VCaP (cell line): Measurements from ENCODE around the gene FAM209A.

Source experiments
- H3K27ac ChIP-seq: fragments of 450-650 bp; 2 replicates; pipeline ENCODE4 v1.5.1; 2017
- TF ChIP-seq, protein P1 (sequence below): fragments of 450-650 bp; conservative IDR thresholded peaks from 2 replicates; pipeline ENCODE4 v1.5.1; 2017; ENCODE audit warnings: mild to moderate bottlenecking, moderate library complexity

Gene FAM209A

DNA sequence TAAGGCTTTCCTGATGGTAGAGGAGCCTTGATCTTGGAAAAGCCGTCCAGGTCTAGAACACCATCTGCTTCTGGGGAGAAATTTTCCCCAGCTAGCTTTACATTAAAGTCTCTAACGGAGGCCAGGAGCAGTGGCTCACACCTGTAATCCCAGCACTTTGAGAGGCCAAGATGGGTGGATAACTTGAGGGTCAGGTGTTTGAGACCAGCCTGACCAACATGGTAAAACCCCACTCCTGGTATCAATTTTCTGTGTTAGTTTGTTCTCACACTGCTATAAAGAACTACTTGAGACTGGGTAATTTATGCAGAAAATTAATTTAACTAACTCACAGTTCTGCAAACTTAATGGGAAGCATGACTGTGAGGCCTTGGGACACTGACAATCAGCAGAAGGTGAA is 46.3 kb downstream of the FAM209A start:
- no peak overlapping the region for H3K27ac ChIP-seq
- TF ChIP-seq, protein P1, sequence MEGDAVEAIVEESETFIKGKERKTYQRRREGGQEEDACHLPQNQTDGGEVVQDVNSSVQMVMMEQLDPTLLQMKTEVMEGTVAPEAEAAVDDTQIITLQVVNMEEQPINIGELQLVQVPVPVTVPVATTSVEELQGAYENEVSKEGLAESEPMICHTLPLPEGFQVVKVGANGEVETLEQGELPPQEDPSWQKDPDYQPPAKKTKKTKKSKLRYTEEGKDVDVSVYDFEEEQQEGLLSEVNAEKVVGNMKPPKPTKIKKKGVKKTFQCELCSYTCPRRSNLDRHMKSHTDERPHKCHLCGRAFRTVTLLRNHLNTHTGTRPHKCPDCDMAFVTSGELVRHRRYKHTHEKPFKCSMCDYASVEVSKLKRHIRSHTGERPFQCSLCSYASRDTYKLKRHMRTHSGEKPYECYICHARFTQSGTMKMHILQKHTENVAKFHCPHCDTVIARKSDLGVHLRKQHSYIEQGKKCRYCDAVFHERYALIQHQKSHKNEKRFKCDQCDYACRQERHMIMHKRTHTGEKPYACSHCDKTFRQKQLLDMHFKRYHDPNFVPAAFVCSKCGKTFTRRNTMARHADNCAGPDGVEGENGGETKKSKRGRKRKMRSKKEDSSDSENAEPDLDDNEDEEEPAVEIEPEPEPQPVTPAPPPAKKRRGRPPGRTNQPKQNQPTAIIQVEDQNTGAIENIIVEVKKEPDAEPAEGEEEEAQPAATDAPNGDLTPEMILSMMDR: no peak

DNA sequence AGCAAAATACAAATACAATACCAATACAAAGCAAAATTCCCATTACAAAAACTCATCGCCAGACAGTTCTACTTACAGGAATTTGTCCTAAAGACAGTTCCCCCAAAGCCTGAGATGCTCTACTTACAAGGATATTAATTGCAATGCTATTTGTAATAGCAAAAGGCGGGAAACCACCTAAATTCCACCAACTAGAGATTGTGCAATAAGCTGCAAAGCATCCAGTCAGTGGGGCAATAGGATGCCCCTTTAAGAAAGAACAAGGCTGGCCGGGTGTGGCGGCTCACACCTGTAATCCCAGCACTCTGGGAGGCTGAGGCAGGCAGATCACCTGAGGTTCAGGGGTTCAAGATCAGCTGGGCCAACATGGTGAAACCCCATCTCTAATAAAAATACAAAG is 47.6 kb downstream of the FAM209A start:
- H3K27ac ChIP-seq: no peak overlapping the region
- TF ChIP-seq, protein P1: no peak

DNA sequence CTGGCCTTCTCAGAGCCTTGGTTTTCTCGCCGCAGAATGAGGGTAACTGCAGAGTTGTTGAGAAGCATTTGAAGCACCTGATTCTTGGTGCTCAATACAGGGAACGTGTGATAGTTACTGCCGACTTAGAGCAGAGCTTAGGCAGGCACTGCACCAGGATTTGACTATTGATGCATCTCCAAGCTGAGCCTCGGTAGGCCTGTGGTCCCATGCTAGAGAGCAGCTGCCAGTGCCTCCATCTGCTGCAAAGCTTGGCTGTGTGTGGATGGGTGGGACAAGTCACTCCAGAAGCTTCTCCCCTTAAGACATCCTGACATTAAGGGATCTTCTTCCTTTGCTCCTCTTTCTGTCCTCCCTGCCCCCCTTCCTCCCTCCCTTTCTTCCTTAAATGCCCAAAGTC is 49.4 kb downstream of the FAM209A start:
- TF ChIP-seq, protein P1: no peak
- H3K27ac ChIP-seq: no peak overlapping the region

DNA sequence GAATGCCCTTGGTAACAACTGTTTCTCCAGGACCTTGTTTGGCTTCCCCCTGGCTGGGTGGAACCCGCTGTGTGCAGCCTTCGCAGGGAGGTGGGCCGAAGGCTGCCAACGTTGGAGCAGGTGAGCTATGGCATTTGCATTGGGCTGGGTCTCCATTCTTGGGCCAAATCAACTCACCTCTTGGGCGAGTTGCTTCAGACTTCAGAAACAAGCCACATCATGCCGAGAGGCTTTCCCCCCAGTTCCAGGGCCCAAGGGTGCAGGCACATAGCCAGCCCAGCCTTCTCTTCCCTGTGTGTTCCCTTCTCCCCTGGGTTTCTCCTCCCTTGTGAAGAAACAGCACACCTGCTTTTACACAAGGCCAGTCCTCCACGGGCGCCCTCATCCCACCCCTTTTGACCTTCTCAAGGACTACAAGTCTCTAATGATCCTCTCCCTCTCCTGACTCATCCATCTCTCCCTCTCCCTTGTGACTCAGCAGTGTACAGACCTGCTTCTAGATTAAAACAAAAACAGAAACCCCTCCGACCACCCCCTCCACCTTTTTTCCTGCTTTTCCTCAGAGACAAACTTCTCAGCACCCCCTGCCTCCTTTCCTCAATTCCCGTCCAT is 50.1 kb downstream of the FAM209A start:
- no peak overlapping the region for H3K27ac ChIP-seq

DNA sequence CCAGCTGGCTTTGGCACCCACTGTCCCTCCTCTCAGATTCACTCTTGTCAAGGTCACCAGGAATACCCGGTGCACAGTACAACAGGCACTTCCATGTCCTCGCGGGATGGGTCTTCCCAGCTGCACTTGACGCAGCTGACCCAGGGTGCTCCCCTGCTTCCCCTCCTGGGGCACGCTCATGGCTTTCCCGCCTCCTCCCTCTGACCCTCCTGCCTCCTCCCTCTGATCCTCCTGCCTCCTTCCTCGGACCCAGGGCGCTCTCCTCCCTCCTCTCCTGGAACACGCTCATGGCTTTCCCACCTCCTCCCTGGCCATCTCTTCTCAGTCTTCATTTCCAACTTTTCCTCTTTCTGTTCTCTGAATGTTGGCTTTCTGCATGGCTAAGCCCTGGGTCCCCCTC is 50.6 kb downstream of the FAM209A start:
- H3K27ac ChIP-seq: no peak overlapping the region

More for the DNA sequence above, 50.1 kb downstream of the FAM209A start:
- TF ChIP-seq, protein P1: no peak

More for the DNA sequence above, 50.6 kb downstream of the FAM209A start:
- TF ChIP-seq, protein P1: no peak
